GM19328 (cell line): Measurements from ENCODE around the gene SYT5.
"Not testable (repeated sequence)": the region's sequence is repeated elsewhere in the genome, so short reads cannot be mapped to it uniquely, and the experiment has no call there.

Source experiments
- ATAC-seq: cut with Tn5 transposase; IDR thresholded peaks from one replicate; pipeline ENCODE4 v1.9.1; 2021; ENCODE audit warnings: mild to moderate bottlenecking, moderate library complexity; ENCODE audit not compliant: unreplicated experiment

SYT5 gene

GRCh38 chr19:55208880-55209692 is 29.0 kb upstream of the SYT5 start, which contains the start of gene PTPRH:
Gene PTPRH, minus strand, starts transcription at chr19:55209501. Its CDS starts 68 bp downstream, at chr19:55209433.
- no peak for ATAC-seq

- no peak for ATAC-seq
Observed at GRCh38 chr19:55206664-55207500, 26.8 kb upstream of the SYT5 start.

GRCh38 chr19:55202199-55202598 is 22.1 kb upstream of the SYT5 start:
- not testable (repeated sequence) for ATAC-seq

- ATAC-seq, result no peak
Observed at GRCh38 chr19:55199620-55200204, 19.6 kb upstream of the SYT5 start.

- no peak for ATAC-seq
Observed at GRCh38 chr19:55198651-55199050, 18.6 kb upstream of the SYT5 start.

- no peak for ATAC-seq
Observed at GRCh38 chr19:55197528-55197927, 17.4 kb upstream of the SYT5 start.

- ATAC-seq, result no peak
Observed at GRCh38 chr19:55196803-55197202, 16.7 kb upstream of the SYT5 start.

GRCh38 chr19:55193481-55193880 is 13.4 kb upstream of the SYT5 start:
- ATAC-seq, result no peak

GRCh38 chr19:55189403-55189835 is 9.3 kb upstream of the SYT5 start:
- ATAC-seq, result no peak

GRCh38 chr19:55188625-55189024 is 8.5 kb upstream of the SYT5 start:
- ATAC-seq, result no peak

GRCh38 chr19:55186080-55186479 is 6.0 kb upstream of the SYT5 start:
- no peak for ATAC-seq

- ATAC-seq, result no peak
Observed at GRCh38 chr19:55181740-55182139, 1.7 kb upstream of the SYT5 start.

GRCh38 chr19:55178781-55179599 is 1.1 kb downstream of the SYT5 start:
- ATAC-seq, result peak; percentile 83

GRCh38 chr19:55176076-55176475 is 4.0 kb downstream of the SYT5 start:
- no peak for ATAC-seq

- ATAC-seq, result no peak
Observed at GRCh38 chr19:55175117-55175867, 4.8 kb downstream of the SYT5 start.

- ATAC-seq, result no peak
Observed at GRCh38 chr19:55174425-55175116, 5.5 kb downstream of the SYT5 start.

- ATAC-seq, result no peak
Observed at GRCh38 chr19:55173714-55174409, 6.2 kb downstream of the SYT5 start.

- no peak for ATAC-seq
Observed at GRCh38 chr19:55173186-55173713, 6.8 kb downstream of the SYT5 start.
